GM18951 (cell line): Measurements from ENCODE around the gene AFF3.

Experiments used
- POLR2A ChIP-seq: IDR thresholded peaks from 4 replicates; pipeline ENCODE4 v1.6.1; 2011; ENCODE audit warnings: mild to moderate bottlenecking; ENCODE audit not compliant: insufficient read length, insufficient read depth; ENCODE audit errors: extremely low read depth
- in situ Hi-C: fragments of 300-500 bp; cut with MboI; formaldehyde crosslinking; loops from one replicate; pipeline ENCODE4 v1.12.0; 2022; ENCODE audit warnings: low sequenced_read_pairs, mixed read lengths, inconsistent platforms; ENCODE audit not compliant: unreplicated experiment

AFF3 gene

DNA sequence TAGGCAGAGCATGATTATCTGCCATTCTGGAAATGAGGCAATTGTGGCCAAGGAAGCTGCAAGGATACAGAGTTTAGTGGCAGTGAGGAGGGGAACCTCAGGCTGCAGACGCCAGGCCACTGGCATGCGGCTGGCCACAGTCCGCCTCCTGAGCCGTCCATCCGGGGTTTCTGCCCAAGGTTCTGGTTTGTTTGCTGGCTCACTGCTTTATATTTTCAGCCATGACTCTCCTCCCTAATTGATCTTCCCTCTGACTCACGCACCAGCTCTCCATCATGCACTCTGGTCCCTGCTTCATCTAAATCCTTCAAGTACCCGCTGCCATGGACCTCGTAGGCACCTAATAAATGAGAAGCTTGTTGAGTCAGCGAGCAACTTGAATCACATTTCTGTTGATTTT, 544.8 kb downstream of the AFF3 start:
- in situ Hi-C loops: no loop called here
- no peak for TF ChIP-seq POLR2A

DNA sequence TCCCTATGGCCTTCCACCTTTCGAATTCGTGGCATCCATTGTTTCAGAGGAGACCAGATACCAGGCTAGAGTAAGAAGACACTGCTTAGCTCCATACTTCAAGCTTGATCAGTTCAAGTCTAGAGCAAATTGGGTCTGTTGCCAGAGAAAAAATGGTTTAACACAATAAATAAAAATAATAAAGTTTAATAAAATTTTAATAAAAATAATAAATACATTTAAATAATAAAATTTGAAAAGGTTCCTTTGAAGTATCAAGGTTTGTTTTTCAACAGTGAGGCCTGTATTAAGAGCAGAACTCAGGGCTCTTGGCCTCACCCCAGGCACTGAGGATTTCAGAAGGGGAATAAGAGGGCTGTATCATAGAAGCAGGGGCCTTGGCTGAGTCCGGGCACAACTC, 547.0 kb downstream of the AFF3 start:
- in situ Hi-C loops: no loop called here
- no peak for TF ChIP-seq POLR2A

DNA sequence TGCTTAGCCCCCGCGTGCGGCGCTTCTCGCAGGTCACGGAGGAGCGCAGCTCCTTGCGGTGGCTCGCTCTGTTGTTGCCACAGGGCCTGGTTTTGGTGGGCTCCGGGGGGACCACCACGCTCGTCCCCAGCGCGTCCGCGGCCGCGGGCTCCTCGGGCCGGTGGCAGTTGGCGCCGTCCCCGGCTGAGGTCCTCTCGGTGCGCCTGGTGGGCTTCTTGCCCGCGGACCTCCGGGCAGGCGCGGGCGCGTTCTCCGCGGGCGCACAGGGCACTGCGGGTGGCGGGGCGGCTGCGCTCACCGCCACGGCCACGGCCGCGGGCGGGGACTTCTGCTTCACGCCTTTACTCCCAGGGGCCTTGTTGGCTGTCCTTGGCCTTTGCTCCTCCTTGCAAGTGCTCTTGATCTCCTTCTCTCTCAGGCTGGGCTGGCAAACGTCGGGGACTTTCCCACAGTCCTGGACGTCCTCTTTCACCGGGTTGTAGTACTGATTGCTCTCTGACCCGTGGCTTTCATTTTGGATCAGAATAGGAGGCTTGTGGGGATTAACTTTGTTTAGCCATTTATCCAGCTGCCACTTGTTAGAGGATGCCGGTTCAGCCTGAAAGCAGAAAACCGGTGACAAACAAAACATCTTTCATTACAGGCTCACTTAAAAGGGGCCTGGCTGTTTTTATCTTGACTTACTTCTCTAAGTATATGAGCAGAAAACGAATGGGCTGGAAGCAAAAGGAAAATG, 548.5 kb downstream of the AFF3 start:
- in situ Hi-C loops: no loop called here
- no peak for TF ChIP-seq POLR2A

DNA sequence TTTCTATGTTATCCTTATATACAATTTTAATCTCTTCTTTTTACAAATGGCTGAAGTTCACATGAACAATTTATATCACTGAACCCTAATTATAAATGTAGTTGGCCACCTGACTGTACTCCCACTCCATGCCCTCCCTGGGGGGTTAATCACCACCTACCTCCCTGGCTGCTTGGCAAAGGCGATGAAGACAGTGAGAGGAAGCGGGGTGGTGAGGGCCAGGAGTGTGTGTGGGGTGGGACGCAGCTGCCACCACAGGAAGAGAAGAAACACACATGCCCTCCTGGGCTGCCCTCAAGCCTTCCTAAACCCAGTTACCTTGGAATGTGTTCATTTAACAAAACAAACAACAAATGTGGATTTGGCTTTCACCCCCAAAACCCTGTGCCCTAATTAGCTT, 565.6 kb downstream of the AFF3 start:
- in situ Hi-C loops: no loop called here
- TF ChIP-seq POLR2A: no peak

DNA sequence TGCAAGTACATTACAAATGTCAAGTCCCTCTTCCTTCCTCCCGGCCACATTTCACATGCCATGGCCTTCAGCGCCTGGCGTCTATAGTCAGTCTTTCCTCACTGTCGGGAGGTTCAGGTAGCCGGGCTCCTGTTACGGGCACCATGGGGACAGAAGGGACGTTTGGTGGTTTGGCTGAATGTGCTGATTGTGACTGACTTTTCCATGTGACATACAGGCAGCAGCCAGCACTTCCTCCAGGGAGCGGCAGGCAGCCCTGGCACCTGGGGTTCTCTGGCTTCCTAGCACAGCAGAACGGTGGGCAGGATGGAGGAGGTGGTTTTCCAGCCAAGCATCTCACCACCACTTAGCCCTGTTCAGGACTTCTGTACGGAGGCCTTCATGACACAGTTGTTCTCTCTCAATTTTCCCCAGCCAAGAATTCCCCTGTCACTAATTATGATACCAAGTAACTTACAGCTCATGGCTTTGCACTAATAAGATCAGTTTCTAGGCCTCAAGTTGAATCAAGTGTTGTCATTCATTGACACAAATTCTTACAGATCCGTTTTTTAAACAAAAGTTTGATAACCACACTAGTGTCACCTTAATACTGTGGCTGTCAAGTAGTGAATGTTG, 568.6 kb downstream of the AFF3 start:
- TF ChIP-seq POLR2A: no peak
- in situ Hi-C loops: loop anchor here (25.0 kb wide), 1 partner anchor 689 kb away; no protein-coding TSS in a partner anchor

DNA sequence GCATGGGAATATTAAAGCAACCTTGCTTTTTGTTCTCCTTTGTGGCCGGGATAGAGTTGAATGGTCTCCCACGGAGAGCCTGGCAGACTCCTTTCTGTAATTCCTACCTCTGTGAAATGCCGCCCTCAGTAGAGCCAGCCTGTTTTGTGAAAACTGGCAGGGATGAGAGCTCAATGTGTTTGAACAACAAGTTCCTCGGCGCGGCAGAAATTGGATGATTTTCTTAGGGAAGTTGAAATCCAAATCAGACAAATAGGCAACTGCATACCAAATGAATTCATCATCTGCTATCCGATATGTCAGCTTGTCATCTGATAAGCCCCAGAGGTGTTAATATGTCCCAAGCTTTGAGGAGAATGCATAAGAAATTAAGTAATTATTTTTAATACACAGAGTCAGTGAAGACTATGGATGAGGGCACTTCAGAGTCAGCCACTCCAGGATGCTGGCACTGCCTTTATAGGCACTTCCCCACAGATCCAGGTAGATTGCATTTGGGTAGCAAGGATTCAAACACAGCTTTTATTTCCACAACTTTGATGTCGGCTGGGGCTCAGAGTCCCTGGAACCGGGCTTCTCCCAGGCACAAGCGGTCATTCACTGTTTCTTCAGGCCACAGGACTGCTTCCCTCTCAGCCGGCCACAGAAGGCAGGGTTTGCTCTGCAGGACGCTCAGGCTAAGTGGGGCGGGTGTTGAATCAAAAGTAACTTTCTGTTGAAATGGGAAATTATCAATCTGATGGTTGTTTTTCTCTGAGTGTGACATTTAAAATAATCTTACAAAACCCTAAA, 569.8 kb downstream of the AFF3 start:
- TF ChIP-seq POLR2A: no peak
- in situ Hi-C loops: loop anchor here (25.0 kb wide), 1 partner anchor 690 kb away; no protein-coding TSS in a partner anchor

DNA sequence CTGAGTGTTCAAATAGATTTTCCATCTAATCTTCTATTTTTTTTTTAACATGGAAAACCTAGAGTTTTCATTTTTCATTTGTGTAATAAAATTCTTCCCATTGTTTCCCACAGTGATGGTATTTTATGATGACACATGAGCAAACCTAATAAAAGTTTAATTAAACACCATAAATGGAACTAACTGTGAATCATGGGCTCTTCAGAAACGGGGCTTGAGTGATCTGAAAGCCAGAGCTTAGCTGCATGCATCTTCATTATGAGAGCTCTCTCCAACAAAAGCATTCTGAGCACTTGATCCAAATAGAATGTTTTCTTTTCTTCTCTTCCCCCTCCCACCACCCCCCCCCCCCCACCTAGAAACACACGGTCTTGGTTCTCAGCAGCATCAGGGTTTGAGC, 570.4 kb downstream of the AFF3 start:
- no peak for TF ChIP-seq POLR2A
- in situ Hi-C loops: loop anchor here (25.0 kb wide), 1 partner anchor 690 kb away; no protein-coding TSS in a partner anchor

DNA sequence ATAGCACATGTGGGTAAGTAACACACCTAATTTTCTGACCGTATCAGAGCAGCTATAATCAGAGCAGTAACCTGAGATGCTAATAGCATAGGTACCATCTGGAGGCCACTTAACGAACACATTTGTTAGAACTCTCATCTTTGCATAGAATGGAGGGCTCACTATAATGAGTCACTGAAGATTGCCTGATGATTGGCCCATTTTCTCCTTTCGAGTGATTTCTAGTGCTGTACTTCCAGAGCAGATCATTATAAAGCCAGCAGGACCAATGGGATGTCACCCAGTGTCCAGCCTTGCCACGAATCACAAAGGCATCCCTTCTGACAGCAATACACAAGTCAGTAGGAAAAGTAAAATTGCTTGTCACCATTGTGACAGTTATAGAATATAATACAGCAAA, 570.9 kb downstream of the AFF3 start:
- no peak for TF ChIP-seq POLR2A
- in situ Hi-C loops: loop anchor here (25.0 kb wide), 1 partner anchor 691 kb away; no protein-coding TSS in a partner anchor

DNA sequence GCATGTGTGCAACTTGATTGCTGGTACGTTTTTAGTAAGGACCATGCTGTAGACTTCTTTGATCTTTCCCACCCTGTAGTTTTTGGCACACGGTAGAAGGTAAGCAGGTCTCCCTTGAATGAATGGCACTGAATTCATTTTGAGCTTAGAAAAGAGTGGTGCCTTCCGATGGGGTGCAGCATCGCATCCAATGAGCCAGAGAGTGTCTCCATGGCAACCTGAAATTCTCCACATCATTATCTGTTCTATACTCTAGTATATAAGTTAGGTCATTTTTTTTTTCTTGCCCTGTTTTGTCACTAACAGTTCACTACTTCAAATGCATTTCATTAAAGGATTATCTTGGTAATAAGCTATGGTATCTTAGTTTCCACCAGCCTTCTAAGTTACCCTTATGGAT, 571.4 kb downstream of the AFF3 start:
- TF ChIP-seq POLR2A: no peak
- in situ Hi-C loops: loop anchor here (25.0 kb wide), 1 partner anchor 691 kb away; no protein-coding TSS in a partner anchor

DNA sequence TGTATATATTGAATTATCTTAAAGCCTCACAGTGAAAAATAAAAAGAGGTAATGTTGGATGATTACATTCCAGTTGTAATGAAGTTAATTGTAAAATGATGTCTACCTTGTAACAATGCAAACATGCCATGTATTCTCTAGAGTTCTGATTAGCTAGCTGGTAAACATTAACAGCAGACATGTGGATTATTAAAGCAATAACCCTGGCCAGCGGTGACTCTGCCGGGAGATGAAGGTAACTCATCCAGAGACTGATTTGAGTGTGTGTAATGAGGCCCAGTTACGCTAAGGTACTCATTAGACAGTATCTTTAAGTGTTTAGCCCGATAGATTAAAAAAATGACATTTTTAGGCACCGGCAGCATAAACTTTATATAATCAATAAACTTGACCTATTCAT, 573.0 kb downstream of the AFF3 start:
- in situ Hi-C loops: loop anchor here (25.0 kb wide), 1 partner anchor 693 kb away; no protein-coding TSS in a partner anchor
- no peak for TF ChIP-seq POLR2A

DNA sequence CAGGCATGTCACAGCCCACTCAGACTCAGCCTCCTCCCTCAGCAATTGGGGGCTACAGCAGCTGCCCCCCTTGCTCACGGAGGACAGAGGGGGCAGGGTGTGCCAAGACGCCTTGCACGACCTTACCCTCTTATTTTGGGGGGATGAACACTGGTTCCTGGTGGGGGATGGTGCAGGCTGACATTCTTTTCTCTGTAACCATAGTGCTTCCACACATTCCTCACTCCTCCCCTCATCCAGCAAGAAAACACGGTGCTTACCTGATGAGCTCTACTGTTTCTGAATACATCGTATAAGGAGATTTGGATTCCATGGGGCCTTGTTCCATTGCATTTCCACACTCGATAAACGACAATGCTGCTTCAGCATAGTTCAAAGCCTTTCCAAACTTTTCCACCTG, 577.2 kb downstream of the AFF3 start:
- in situ Hi-C loops: loop anchor here (25.0 kb wide), 1 partner anchor 697 kb away; no protein-coding TSS in a partner anchor
- no peak for TF ChIP-seq POLR2A

DNA sequence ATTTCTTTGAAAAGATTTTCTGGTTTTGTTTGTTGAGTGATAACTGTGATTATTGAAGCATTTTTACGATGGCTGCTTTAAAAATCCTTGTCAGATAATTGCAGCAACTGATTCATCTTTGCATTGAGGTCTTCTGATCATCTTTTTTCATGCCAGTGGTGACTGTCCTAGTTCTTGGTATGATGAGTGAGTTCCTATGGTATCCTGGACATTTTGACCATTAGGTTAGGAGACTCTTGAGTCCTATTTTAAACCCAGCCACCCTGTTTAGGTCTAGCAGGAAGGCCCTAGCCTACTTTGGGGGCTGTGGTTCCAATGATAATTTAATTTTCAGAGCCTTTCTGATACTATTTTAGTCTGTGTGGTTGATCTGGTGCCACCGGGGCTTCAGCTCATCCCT, 579.9 kb downstream of the AFF3 start:
- in situ Hi-C loops: loop anchor here (25.0 kb wide), 1 partner anchor 700 kb away; no protein-coding TSS in a partner anchor
- no peak for TF ChIP-seq POLR2A

DNA sequence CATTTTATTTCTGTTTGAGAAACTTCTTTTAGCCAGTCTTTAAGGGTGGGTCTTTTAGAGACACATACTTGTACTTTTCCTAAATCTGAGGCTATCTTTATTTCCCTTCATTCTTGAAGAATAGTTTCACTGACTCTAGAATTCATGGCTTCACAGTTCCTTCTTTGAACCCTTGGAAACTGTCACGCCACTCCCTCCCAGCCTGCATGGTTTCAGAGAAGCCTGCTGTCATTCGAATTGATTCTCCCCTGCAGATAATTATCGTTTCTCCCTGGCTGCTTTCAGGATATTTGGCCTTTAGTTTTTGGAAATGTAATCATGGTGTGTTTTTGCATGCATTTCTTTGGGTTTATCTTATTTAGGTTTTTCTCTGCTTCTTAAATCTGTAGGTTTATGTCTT, 580.6 kb downstream of the AFF3 start:
- no peak for TF ChIP-seq POLR2A
- in situ Hi-C loops: loop anchor here (25.0 kb wide), 1 partner anchor 700 kb away; no protein-coding TSS in a partner anchor

DNA sequence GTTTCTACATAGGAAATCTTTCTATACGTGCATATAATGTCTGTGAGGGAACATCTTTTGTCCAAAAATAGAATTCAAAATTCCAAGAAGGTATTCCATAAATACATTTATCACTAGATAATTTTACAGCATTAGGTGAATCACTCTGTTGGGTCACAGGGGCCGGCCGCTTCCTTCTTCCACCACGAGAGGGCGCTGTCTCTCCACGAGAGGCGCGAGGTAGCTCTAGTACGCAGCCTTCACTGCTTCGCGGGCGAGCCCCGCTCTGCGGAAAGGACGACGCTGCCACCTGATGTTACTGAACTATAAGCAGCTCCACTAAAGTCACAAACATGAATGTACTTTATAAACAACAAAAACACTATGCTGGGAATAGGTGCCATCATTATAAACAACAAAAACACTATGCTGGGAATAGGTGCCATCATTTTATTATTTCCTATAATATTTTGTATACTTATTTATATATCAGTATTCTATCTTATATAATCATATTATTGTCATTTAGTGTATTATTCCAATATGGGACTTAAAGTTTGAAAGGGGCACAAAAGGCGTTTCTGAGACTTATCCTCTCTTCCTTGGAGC, 583.2 kb downstream of the AFF3 start:
- no peak for TF ChIP-seq POLR2A
- in situ Hi-C loops: loop anchor here (25.0 kb wide), 1 partner anchor 703 kb away; no protein-coding TSS in a partner anchor
